A673 (cell line): ENCODE results near the gene FANCL. TPM values are rescaled to one million over a fixed set of nuclear protein-coding genes. Genes with fewer than 3 reads are reported as not detected.

ENCODE experiments used
- BruUV-seq: library from RNA; stranded (reverse); fragments of 400-500 nt; replicated peaks from 2 replicates; lab custom pipeline; 2021; lab: Mats Ljungman, UMichigan
- CTCF ChIA-PET: fragments of 300-600 bp; sonication (Branson Sonifier 250); formaldehyde crosslinking; loops from one replicate; lab custom pipeline; 2022; ENCODE audit warnings: antibody characterized with exemption; lab: Charles Lee
- POLR2A ChIA-PET: fragments of 300-600 bp; sonication (Branson Sonifier 250); formaldehyde crosslinking; loops from one replicate; lab custom pipeline; 2022; ENCODE audit warnings: antibody characterized with exemption; ENCODE audit not compliant: low non-redundant PET; lab: Charles Lee
- DNase-seq: peaks from one replicate; pipeline ENCODE4 v3.0.0-alpha.2; 2015; ENCODE audit warnings: low spot score
- H3K27ac ChIP-seq: fragments of 200-600 bp; sonication (generic); 2 replicates; pipeline ENCODE4 v1.5.1; 2016; ENCODE audit warnings: mixed run types, low read depth, mild to moderate bottlenecking, mixed read lengths, antibody characterized with exemption, low read length; ENCODE audit not compliant: poor library complexity, severe bottlenecking
- H3K27me3 ChIP-seq: fragments of 200-600 bp; sonication (generic); replicated peaks from 2 replicates; pipeline ENCODE4 v1.6.1; 2017; ENCODE audit warnings: mixed run types, low read depth, mild to moderate bottlenecking, mixed read lengths, antibody characterized with exemption, low read length; ENCODE audit not compliant: insufficient read depth, poor library complexity
- H3K36me3 ChIP-seq: fragments of 200-600 bp; sonication (generic); 2 replicates; pipeline ENCODE4 v1.6.1; 2016; ENCODE audit warnings: mixed run types, mild to moderate bottlenecking, mixed read lengths, antibody characterized with exemption, low read length; ENCODE audit not compliant: insufficient read depth, poor library complexity, severe bottlenecking
- H3K4me1 ChIP-seq: fragments of 200-600 bp; sonication (generic); 2 replicates; pipeline ENCODE4 v1.6.1; 2017; ENCODE audit warnings: mixed run types, mild to moderate bottlenecking, mixed read lengths, antibody characterized with exemption, low read length; ENCODE audit not compliant: insufficient read depth, poor library complexity, severe bottlenecking
- H3K4me3 ChIP-seq: fragments of 200-600 bp; sonication (generic); 2 replicates; pipeline ENCODE4 v1.5.1; 2016; ENCODE audit warnings: low read depth, mixed run types, mild to moderate bottlenecking, mixed read lengths, low read length; ENCODE audit not compliant: poor library complexity, severe bottlenecking
- H3K9me3 ChIP-seq: fragments of 200-600 bp; sonication (generic); 2 replicates; pipeline ENCODE4 v1.6.1; 2016; ENCODE audit warnings: mixed run types, low read depth, mild to moderate bottlenecking, mixed read lengths, antibody characterized with exemption, low read length; ENCODE audit not compliant: poor library complexity, severe bottlenecking
- CTCF ChIP-seq: fragments of 300-800, 200-600 bp; sonication (generic); conservative IDR thresholded peaks from 2 replicates; pipeline ENCODE4 v1.5.1; 2017; ENCODE audit warnings: low read depth, mild to moderate bottlenecking, antibody characterized with exemption, low read length, moderate library complexity, mixed read lengths
- EZH2 ChIP-seq: fragments of 200-600 bp; sonication (generic); IDR thresholded peaks from 2 replicates; pipeline ENCODE4 v1.6.1; 2017; ENCODE audit warnings: borderline replicate concordance, low read depth, mild to moderate bottlenecking, mixed read lengths, antibody characterized with exemption, low read length; ENCODE audit not compliant: poor library complexity, severe bottlenecking
- intact Hi-C: fragments of 100-400 bp; cut with micrococcal nuclease; formaldehyde crosslinking; loops from one replicate; pipeline ENCODE4 v1.10.0; 2022; ENCODE audit not compliant: unreplicated experiment
- total RNA-seq: library from RNA; stranded (reverse); gene quantifications from 2 replicates; pipeline ENCODE4 v1.2.3, GENCODE V29; 2021

FANCL gene
- total RNA-seq, 1 experiment from 2014 or later = 34.7 TPM

- H3K27ac ChIP-seq = no peak overlapping the region
- H3K4me1 ChIP-seq = peaks cover 8% of the 10 kb centered on the region
- no peaks in the 10 kb centered on the region for H3K27me3 ChIP-seq
- ChIA-PET POLR2A (no interaction called here), CTCF (no interaction called here)
- H3K9me3 ChIP-seq = peaks cover 4% of the 10 kb centered on the region
- peaks cover 3% of the 10 kb centered on the region for H3K36me3 ChIP-seq
- no peak overlapping the region for H3K4me3 ChIP-seq
- no peak for DNase-seq
- TF ChIP-seq EZH2 (no peak), CTCF (no peak)
- intact Hi-C loops = loop anchor here (10.0 kb wide), 1 partner anchor 300 kb away; no protein-coding TSS in a partner anchor
- no TSS peak for BruUV-seq
These were observed 6.0 kb downstream of the FANCL start for GRCh38 chr2:58235170-58235569.

- ChIA-PET POLR2A (no interaction called here), CTCF (no interaction called here)
- H3K4me1 ChIP-seq = no peaks in the 10 kb centered on the region
- H3K9me3 ChIP-seq = no peaks in the 10 kb centered on the region
- H3K27ac ChIP-seq = no peak overlapping the region
- no TSS peak for BruUV-seq
- peaks cover 10% of the 10 kb centered on the region for H3K36me3 ChIP-seq
- no peak for DNase-seq
- intact Hi-C loops = no loop called here
- no peak overlapping the region for H3K4me3 ChIP-seq
- TF ChIP-seq EZH2 = no peak
- no peak for TF ChIP-seq CTCF
- H3K27me3 ChIP-seq = no peaks in the 10 kb centered on the region
These were observed 12.8 kb downstream of the FANCL start for GRCh38 chr2:58228299-58228698.

GRCh38 chr2:58227171-58227917 is 13.8 kb downstream of the FANCL start:
- H3K4me1 ChIP-seq = peaks cover 1% of the 10 kb centered on the region
- intact Hi-C loops = no loop called here
- H3K36me3 ChIP-seq = peaks cover 10% of the 10 kb centered on the region
- TF ChIP-seq EZH2 = no peak
- no peak for TF ChIP-seq CTCF
- no TSS peak for BruUV-seq
- no peak overlapping the region for H3K4me3 ChIP-seq
- DNase-seq = no peak
- ChIA-PET CTCF (no interaction called here), POLR2A (no interaction called here)
- no peaks in the 10 kb centered on the region for H3K27me3 ChIP-seq
- H3K27ac ChIP-seq = no peak overlapping the region
- no peaks in the 10 kb centered on the region for H3K9me3 ChIP-seq
